Endodermal cell (in vitro differentiated cells): ENCODE data around the gene PDGFRB. TPM values are rescaled to one million over a fixed set of nuclear protein-coding genes. Genes with fewer than 3 reads are reported as not detected.

ENCODE experiments used
- DNase-seq: peaks from one replicate; pipeline ENCODE4 v3.0.0-alpha.2; 2017
- H3K27ac ChIP-seq: 2 replicates; pipeline ENCODE4 v1.5.1; 2013; ENCODE audit warnings: mild to moderate bottlenecking, low read depth, low read length, moderate library complexity
- H3K27me3 ChIP-seq: 2 replicates; pipeline ENCODE4 v1.6.1; 2013; ENCODE audit warnings: mild to moderate bottlenecking, low read length, moderate library complexity; ENCODE audit not compliant: insufficient read depth, control insufficient read depth, poor library complexity, severe bottlenecking
- H3K36me3 ChIP-seq: 2 replicates; pipeline ENCODE4 v1.7.0; 2013; ENCODE audit warnings: mild to moderate bottlenecking, low read length, moderate library complexity; ENCODE audit not compliant: control insufficient read depth, insufficient read depth
- H3K4me1 ChIP-seq: one replicate; pipeline ENCODE4 v1.7.0; 2013; ENCODE audit warnings: low read length; ENCODE audit not compliant: control insufficient read depth, insufficient read depth
- H3K4me3 ChIP-seq: 2 replicates; pipeline ENCODE4 v1.5.1; 2013; ENCODE audit warnings: mild to moderate bottlenecking, low read length, moderate library complexity
- H3K9ac ChIP-seq: 2 replicates; pipeline ENCODE4 v1.6.1; 2013; ENCODE audit warnings: mild to moderate bottlenecking, low read length, moderate library complexity; ENCODE audit not compliant: poor library complexity, severe bottlenecking; ENCODE audit errors: extremely low read depth
- H3K9me3 ChIP-seq: 2 replicates; pipeline ENCODE4 v1.6.1; 2013; ENCODE audit warnings: mild to moderate bottlenecking, low read length, moderate library complexity; ENCODE audit not compliant: control insufficient read depth
- H3K27ac Mint-ChIP-seq: 2 replicates; pipeline ENCODE4 v1.8.0; 2020; ENCODE audit warnings: mixed read lengths
- H3K27me3 Mint-ChIP-seq: 2 replicates; pipeline ENCODE4 v1.8.0; 2021; ENCODE audit warnings: mild to moderate bottlenecking, mixed read lengths; ENCODE audit not compliant: insufficient read depth
- H3K36me3 Mint-ChIP-seq: 2 replicates; pipeline ENCODE4 v1.8.0; 2020; ENCODE audit warnings: low read depth, mixed read lengths
- H3K4me1 Mint-ChIP-seq: 2 replicates; pipeline ENCODE4 v1.8.0; 2020; ENCODE audit warnings: mixed read lengths
- H3K4me3 Mint-ChIP-seq: 2 replicates; pipeline ENCODE4 v1.8.0; 2020; ENCODE audit warnings: mild to moderate bottlenecking, moderate library complexity, mixed read lengths
- H3K9me3 Mint-ChIP-seq: 2 replicates; pipeline ENCODE4 v1.8.0; 2020; ENCODE audit warnings: mild to moderate bottlenecking, mixed read lengths
- WGBS, 2 experiments: methylation state at CpG; one replicate each; pipeline versions ENCODE4 v1.1.5 to v1.1.7; 2013; ENCODE audit warnings: missing lambda C conversion rate in 2 of 2, mixed read lengths in 1 of 2; ENCODE audit not compliant: insufficient coverage in 1 of 2, insufficient read length in 1 of 2; 5-methylcytosine and 5-hydroxymethylcytosine counted together
- total RNA-seq, 2 donors: library from RNA; stranded (reverse); fragmentation: NEBNext Ultra II Directional in 1 of 2; extraction: Animal tissue kit (Norgen Biotek cat#: 25700) in 1 of 2; gene quantifications; 2 replicates in 1 of 2; 3 replicates in 1 of 2; pipeline ENCODE4 v1.2.1, GENCODE V29; 2021
- TF ChIP-seq, protein P1 (sequence below): fragments of 200-600 bp; sonication (generic); conservative IDR thresholded peaks from 2 replicates; pipeline ENCODE4 v1.5.0; 2021; ENCODE audit warnings: antibody characterized with exemption, mild to moderate bottlenecking

PDGFRB gene
- total RNA-seq, 2 donors from 2014 or later: 4.1 to 6.5 TPM

- Histone ChIP-seq H3K36me3 (no peaks in the 10 kb centered on the region), H3K9me3 (no peaks in the 10 kb centered on the region), H3K27ac (no peak overlapping the region), H3K4me3 (no peak overlapping the region), H3K27me3 (no peaks in the 10 kb centered on the region), H3K4me1 (no peaks in the 10 kb centered on the region), H3K9ac (no peak overlapping the region)
- TF ChIP-seq, protein P1, sequence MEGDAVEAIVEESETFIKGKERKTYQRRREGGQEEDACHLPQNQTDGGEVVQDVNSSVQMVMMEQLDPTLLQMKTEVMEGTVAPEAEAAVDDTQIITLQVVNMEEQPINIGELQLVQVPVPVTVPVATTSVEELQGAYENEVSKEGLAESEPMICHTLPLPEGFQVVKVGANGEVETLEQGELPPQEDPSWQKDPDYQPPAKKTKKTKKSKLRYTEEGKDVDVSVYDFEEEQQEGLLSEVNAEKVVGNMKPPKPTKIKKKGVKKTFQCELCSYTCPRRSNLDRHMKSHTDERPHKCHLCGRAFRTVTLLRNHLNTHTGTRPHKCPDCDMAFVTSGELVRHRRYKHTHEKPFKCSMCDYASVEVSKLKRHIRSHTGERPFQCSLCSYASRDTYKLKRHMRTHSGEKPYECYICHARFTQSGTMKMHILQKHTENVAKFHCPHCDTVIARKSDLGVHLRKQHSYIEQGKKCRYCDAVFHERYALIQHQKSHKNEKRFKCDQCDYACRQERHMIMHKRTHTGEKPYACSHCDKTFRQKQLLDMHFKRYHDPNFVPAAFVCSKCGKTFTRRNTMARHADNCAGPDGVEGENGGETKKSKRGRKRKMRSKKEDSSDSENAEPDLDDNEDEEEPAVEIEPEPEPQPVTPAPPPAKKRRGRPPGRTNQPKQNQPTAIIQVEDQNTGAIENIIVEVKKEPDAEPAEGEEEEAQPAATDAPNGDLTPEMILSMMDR: no peak
- Mint-ChIP-seq H3K36me3 (no peaks in the 10 kb centered on the region), H3K9me3 (no peaks in the 10 kb centered on the region), H3K4me3 (no peak overlapping the region), H3K4me1 (no peaks in the 10 kb centered on the region), H3K27ac (no peak overlapping the region), H3K27me3 (peaks cover 6% of the 10 kb centered on the region)
- 94% methylated on average over 2 of the region's 2 CpGs for WGBS, 2 experiments
- DNase-seq: peak; percentile 26
These were observed 88.7 kb downstream of the PDGFRB start for GRCh38 chr5:150066901-150067396.

DNA sequence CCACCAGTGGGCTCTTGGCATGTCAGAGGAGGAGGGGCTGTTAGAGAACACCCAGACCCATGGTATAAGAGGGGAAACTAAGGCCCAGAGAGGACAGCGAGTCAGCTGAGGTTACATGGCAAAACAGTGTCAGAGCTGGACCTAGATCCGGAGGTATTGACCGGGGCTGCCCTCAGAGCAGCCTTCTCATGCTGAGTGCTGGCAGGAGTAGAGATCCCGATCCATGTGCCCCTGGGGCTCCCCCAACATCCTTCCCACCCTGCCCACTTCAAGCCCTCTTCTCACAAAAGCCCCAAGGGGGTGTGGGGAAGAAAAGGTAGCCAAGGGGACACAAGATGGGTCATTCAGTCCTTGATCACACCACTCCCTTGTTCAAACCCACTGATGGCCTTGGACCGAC lies 89.2 kb downstream of the PDGFRB start:
- Mint-ChIP-seq H3K27me3 (peaks cover 6% of the 10 kb centered on the region), H3K36me3 (no peaks in the 10 kb centered on the region), H3K4me3 (no peak overlapping the region), H3K27ac (no peak overlapping the region), H3K9me3 (no peaks in the 10 kb centered on the region), H3K4me1 (no peaks in the 10 kb centered on the region)
- WGBS, 2 experiments: 94 to 95% methylated on average over 4 to 5 of the region's 5 CpGs
- Histone ChIP-seq H3K36me3 (no peaks in the 10 kb centered on the region), H3K4me1 (no peaks in the 10 kb centered on the region), H3K4me3 (no peak overlapping the region), H3K27ac (no peak overlapping the region), H3K9me3 (no peaks in the 10 kb centered on the region), H3K9ac (no peak overlapping the region), H3K27me3 (no peaks in the 10 kb centered on the region)
- TF ChIP-seq, protein P1: no peak
- no peak for DNase-seq

- DNase-seq: no peak
- Histone ChIP-seq H3K9ac (no peak overlapping the region), H3K4me3 (no peak overlapping the region), H3K27me3 (no peaks in the 10 kb centered on the region), H3K36me3 (no peaks in the 10 kb centered on the region), H3K4me1 (no peaks in the 10 kb centered on the region), H3K27ac (no peak overlapping the region), H3K9me3 (no peaks in the 10 kb centered on the region)
- 70 to 87% methylated on average over 5 to 10 of the region's 10 CpGs for WGBS, 2 experiments
- H3K4me3 Mint-ChIP-seq: no peak overlapping the region
- H3K9me3 Mint-ChIP-seq: no peaks in the 10 kb centered on the region
- H3K4me1 Mint-ChIP-seq: no peaks in the 10 kb centered on the region
- TF ChIP-seq, protein P1: no peak
- no peak overlapping the region for H3K27ac Mint-ChIP-seq
- no peaks in the 10 kb centered on the region for H3K36me3 Mint-ChIP-seq
- peaks cover 7% of the 10 kb centered on the region for H3K27me3 Mint-ChIP-seq
These were observed 89.8 kb downstream of the PDGFRB start for GRCh38 chr5:150065886-150066285.
